ENCODE measurements around the gene CUL1. TPM values are rescaled to one million over a fixed set of nuclear protein-coding genes. Genes with fewer than 3 reads are reported as not detected.

Gene CUL1
- total RNA-seq, 6 donors from 2014 or later: 29.0 to 65.0 (median 45.9) TPM

- H3K36me3 ChIP-seq: peaks cover 0 to 19% (median 4%) of the 10 kb centered on the region in 4 donors
- ATAC-seq (ENCODE audit: low FRiP score in 2 of 2) (no peak), DNase-seq (no peak)
- H3K27ac ChIP-seq: no peak overlapping the region
- H3K4me1 ChIP-seq: no peaks in the 10 kb centered on the region
- TF ChIP-seq POLR2A (IDR thresholded peaks at IDR 0.05) (no peak), CTCF (IDR thresholded peaks at IDR 0.05) (no peak), EP300 (IDR thresholded peaks at IDR 0.05) (no peak), POLR2AphosphoS5 (IDR thresholded peaks at IDR 0.05) (no peak)
- 88 to 92% methylated on average over 3 of the region's 3 CpGs for WGBS, 2 donors
- no peak overlapping the region for H3K4me3 ChIP-seq
- no peaks in the 10 kb centered on the region for H3K27me3 ChIP-seq
- no peaks in the 10 kb centered on the region for H3K9me3 ChIP-seq
Observed at GRCh38 chr7:148746135-148746534, 47.4 kb downstream of the CUL1 start.

GRCh38 chr7:148747274-148747673, 48.6 kb downstream of the CUL1 start:
- no peaks in the 10 kb centered on the region for H3K4me1 ChIP-seq
- no peak for TF ChIP-seq POLR2AphosphoS5 (IDR thresholded peaks at IDR 0.05)
- TF ChIP-seq EP300 (IDR thresholded peaks at IDR 0.05): no peak
- TF ChIP-seq POLR2A (IDR thresholded peaks at IDR 0.05): no peak
- TF ChIP-seq CTCF (IDR thresholded peaks at IDR 0.05): no peak

GRCh38 chr7:148750442-148751355, 52.0 kb downstream of the CUL1 start:
- H3K4me3 ChIP-seq: no peak overlapping the region
- no peaks in the 10 kb centered on the region for H3K9me3 ChIP-seq
- TF ChIP-seq CTCF (IDR thresholded peaks at IDR 0.05): no peak
- TF ChIP-seq POLR2A (IDR thresholded peaks at IDR 0.05): no peak
- no peak for TF ChIP-seq EP300 (IDR thresholded peaks at IDR 0.05)
- no peak for TF ChIP-seq POLR2AphosphoS5 (IDR thresholded peaks at IDR 0.05)
- peaks cover 0 to 23% (median 5%) of the 10 kb centered on the region in 4 donors for H3K36me3 ChIP-seq
- no peaks in the 10 kb centered on the region for H3K4me1 ChIP-seq
- ATAC-seq (ENCODE audit: low FRiP score in 2 of 2) (no peak), DNase-seq (no peak)
- no peak overlapping the region for H3K27ac ChIP-seq
- 90 to 95% methylated on average over 8 of the region's 8 CpGs for WGBS, 2 donors
- H3K27me3 ChIP-seq: no peaks in the 10 kb centered on the region

More at GRCh38 chr7:148747274-148747673, 48.6 kb downstream of the CUL1 start:
- Histone ChIP-seq H3K27ac (no peak overlapping the region), H3K9me3 (no peaks in the 10 kb centered on the region), H3K4me3 (no peak overlapping the region), H3K36me3 (peaks cover 0 to 9% (median 0%) of the 10 kb centered on the region in 4 donors), H3K27me3 (no peaks in the 10 kb centered on the region)
- WGBS, 2 donors: 53 to 57% methylated on average over 3 of the region's 3 CpGs
- peak in 1 of 2 donors; percentile 34 for ATAC-seq (ENCODE audit: low FRiP score in 2 of 2)
- no peak for DNase-seq

GRCh38 chr7:148753224-148753623, 54.5 kb downstream of the CUL1 start:
- no peak for TF ChIP-seq EP300 (IDR thresholded peaks at IDR 0.05)
- no peak for TF ChIP-seq POLR2A (IDR thresholded peaks at IDR 0.05)
- TF ChIP-seq POLR2AphosphoS5 (IDR thresholded peaks at IDR 0.05): no peak
- TF ChIP-seq CTCF (IDR thresholded peaks at IDR 0.05): no peak
- H3K9me3 ChIP-seq: no peaks in the 10 kb centered on the region
- no peak overlapping the region for H3K27ac ChIP-seq
- DNase-seq: no peak
- no peaks in the 10 kb centered on the region for H3K4me1 ChIP-seq
- no peak for ATAC-seq (ENCODE audit: low FRiP score in 2 of 2)
- peaks cover 6 to 32% (median 16%) of the 10 kb centered on the region in 4 donors for H3K36me3 ChIP-seq
- H3K4me3 ChIP-seq: no peak overlapping the region
- 74% methylated on average over 4 of the region's 4 CpGs for WGBS, 2 donors
- H3K27me3 ChIP-seq: no peaks in the 10 kb centered on the region

Measured in upper lobe of left lung (tissue), 6 donors.